ENCODE results near the gene PTPDC1.
"Not testable (repeated sequence)": the region's sequence is repeated elsewhere in the genome, so short reads cannot be mapped to it uniquely, and the experiment has no call there.

The PTPDC1 gene

DNA sequence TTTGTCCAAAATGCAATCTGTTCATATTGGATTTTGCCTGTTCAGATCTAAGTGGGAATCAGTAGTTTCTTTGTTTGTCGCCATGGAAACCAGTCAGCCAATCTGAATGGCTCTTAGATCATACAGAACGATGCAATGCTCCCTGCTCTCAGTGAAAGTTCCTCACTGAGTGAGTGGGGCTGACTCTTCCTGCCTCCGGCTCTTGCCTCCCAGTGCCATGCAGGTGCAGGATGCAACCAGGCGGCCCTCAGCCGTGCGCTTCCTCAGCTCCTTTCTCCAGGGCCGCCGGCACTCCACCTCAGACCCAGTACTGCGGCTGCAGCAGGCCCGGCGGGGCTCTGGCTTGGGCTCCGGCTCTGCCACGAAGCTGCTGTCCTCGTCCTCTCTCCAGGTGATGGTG is at the start of gene PTPDC1:
Gene PTPDC1 (plus strand): TSS at position 151 of the 400 bp plus-strand sequence. CDS start 67 bp downstream, at position 218.
- DNase-seq: no peak

DNA sequence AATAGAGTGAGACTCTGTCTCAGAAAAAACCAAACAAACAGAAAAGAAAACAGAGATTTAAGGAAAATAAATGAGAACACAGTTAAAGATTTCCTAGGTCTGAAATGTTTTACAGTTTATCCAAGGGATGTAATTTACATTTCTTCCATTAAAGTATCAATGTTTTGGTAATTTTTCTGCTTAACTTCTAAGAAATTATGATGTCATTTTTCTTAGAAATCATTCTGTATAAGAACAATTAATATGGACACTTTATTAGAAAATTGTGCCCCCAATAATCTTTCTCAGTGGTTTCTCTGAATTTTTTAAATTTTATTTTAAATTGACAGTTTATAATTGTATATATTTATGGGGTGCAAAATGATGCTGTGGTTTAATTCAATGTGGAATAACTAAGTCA is 49.8 kb upstream of the PTPDC1 start:
- DNase-seq: no peak

- no peak for DNase-seq
These were observed 44.5 kb upstream of the PTPDC1 start for GRCh38 chr9:94039786-94040185.

GRCh38 chr9:94042516-94043360 is 41.5 kb upstream of the PTPDC1 start:
- no peak for DNase-seq

DNA sequence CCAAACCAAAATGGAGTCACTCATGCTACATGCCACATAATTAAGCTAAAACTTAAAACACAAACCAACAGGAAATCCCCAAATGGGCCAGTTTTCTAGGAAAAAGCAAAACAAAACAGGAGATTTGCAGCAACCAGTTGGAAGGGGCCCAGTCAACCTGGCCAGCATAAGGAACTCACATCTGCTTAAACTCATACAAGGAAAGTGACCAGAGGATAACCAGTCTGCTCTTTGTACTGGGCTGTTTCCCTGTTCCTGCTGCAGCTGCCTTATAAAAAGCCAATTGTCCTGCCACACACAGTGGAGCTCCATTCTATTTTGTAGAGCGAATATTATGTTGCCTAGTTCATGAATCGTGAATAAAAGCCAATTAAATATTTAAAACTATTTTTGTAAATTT is 29.5 kb upstream of the PTPDC1 start:
- DNase-seq: no peak

DNA sequence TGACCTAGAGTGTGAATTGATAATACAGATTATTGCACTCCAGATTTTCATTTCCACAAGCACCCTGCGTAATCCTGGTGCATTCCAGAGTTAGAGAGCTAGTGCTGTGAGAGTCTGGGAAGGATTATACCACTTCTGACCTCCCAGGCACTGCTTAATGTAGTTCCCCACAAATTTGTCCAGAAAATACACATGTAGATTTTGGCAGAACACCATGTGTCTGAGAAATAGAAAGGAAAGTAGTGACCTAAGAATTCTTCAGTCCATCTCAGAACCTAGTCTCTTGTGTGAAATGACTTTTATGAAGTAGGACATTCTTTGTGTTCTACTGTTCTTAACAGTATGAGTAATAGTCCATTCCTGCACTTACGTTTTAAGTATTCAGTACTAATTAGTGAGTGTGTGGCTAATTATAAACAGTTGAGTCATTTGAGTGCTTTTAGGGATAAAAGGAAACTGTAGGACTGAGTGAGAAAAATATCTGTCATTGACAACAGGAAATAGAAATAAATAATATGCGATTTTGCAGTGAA is 27.8 kb upstream of the PTPDC1 start:
- no peak for DNase-seq

DNA sequence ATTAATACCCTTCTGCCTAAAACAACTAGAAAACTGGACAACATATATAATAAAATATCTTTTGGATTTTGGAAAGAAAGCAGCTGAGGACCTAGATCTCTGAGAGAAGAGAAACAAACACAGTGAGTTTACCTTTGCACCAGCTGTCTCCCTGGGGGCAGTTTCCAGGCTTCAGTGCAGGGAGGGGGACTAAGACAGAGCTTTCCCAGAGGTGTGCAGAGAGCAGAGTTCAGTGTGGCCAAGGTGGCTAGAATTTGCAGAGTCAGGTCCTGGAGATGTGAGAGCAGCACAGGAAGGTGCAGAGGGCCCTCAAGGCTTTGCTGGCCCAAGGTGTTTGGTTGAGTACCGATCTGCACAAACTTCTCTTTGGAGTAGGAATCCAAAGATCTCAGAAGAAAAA is 26.3 kb upstream of the PTPDC1 start:
- no peak for DNase-seq

DNA sequence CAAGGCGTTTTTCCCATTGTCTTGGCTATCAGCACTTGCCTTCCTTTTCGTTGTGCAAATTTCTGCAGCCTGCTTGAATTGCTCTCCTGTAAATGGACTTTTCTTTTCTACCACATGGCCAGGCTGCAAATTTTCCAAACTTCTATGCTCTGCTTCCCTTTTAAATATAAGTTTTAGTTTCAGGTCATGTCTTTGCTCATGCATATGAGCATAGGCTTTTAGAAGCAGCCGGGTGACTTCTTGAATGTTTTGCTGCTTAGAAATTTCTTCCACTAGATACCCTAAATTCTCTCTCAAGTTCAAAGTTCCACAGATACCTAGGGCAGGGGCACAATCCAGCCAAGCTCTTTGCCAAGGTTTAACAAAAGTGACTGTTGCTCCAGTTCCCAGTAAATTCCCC is 22.4 kb upstream of the PTPDC1 start:
- no peak for DNase-seq

DNA sequence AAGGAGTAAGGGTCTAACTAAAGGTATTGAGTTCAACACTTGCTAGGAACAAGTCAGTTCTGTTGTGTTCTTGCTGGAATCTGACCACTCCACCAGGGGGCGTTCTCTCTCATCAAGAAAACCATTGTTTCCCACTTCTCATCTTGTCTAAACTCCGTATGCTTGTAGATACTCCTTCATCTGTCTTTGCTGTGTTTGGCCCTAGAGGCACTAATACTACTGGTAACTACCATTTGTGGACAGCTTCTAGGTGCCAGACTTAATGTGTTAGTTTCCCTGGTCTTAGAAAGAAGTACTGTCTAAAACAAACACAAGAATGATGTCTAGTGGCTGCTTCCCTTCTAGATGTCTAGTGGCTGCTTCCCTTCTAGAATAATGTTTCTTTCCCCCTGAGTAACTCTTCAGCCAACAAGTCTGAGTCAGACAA is 18.7 kb upstream of the PTPDC1 start:
- peak; percentile 83 for DNase-seq

DNA sequence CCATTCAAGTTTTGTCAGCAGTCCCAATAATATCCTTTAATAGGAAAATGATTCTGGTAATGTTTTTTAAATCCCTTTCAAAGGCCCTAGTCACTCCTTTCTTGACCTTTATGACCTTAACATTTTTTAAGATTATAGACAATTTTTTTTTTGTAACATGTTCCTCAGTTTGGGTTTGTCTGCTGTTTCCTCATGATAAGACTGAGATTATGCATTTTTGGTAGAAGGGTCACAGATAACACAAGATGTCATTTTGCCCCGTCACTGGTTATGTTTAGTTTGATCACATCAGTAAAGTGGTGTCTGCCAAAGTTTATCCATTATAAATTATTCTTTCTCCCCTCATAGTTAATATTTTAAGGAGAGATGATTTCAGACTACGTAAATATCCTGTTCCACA is 16.0 kb upstream of the PTPDC1 start:
- no peak for DNase-seq

- no peak for DNase-seq
These were observed 7.7 kb upstream of the PTPDC1 start for GRCh38 chr9:94076557-94076956.

DNA sequence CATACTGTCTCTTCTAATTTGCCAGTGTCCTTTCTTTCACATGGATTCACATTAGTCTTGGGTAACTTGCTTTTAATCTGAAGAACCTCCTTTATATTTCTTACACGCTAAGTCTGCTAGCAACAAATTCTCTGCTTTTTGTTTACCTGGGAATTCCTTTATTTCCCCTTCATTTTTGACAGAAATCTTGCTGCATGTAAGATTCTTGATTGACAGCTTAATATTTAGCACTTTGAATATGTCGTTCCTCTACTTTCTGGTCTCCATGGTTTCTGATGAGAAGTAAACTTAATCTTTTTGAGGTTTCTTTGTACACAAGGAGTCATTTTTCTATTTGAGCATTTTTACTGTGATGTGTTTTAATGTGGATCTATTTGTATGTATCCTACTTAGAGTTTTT is 6.2 kb upstream of the PTPDC1 start:
- DNase-seq: no peak

GRCh38 chr9:94079236-94079635 is 5.0 kb upstream of the PTPDC1 start:
- DNase-seq: no peak

DNA sequence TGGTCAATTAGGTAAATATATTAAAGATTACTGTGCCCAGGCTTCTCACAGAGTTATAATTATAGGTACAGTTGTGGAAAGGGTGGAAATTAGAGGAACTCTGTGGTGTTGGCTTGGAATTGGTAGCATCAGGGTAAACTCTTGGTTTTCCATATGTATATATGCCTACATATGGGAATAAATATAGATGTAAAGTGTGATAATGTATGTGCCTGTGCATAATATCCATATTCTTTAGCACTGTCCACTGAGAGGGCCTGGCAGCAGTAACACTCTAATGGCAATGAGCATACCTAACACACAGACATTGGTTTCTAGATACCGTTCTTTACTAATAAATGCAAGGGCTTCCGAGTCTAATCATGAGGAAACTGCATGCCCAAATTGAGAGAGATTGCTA is 4.0 kb upstream of the PTPDC1 start:
- no peak for DNase-seq

- no peak for DNase-seq
These were observed 2.8 kb upstream of the PTPDC1 start for GRCh38 chr9:94081435-94081834.

- no peak for DNase-seq
These were observed 2.3 kb upstream of the PTPDC1 start for GRCh38 chr9:94081864-94082463.

DNA sequence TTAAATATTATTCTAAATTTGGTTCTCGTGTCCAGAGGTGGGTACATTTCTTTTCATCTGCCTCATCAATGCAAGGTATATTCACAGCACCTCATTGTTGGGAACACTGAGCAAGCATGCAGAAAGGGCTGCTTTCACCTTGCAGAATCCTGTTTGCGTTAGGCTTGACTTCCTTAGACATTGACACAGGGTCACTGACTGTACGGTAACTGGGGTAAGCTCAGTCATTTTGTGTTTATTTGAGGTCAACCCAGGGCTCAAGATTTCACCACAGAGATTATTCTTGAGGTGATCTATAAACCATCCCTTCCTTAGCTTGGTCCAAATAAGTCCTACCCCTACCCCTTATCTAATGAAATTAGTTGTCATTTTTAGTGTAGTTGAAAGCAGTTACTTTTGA is 1.7 kb upstream of the PTPDC1 start:
- DNase-seq: no peak

GRCh38 chr9:94082956-94083355 is 1.3 kb upstream of the PTPDC1 start:
- DNase-seq: no peak

- DNase-seq: no peak
These were observed 880 bp upstream of the PTPDC1 start for GRCh38 chr9:94083384-94083783.

DNA sequence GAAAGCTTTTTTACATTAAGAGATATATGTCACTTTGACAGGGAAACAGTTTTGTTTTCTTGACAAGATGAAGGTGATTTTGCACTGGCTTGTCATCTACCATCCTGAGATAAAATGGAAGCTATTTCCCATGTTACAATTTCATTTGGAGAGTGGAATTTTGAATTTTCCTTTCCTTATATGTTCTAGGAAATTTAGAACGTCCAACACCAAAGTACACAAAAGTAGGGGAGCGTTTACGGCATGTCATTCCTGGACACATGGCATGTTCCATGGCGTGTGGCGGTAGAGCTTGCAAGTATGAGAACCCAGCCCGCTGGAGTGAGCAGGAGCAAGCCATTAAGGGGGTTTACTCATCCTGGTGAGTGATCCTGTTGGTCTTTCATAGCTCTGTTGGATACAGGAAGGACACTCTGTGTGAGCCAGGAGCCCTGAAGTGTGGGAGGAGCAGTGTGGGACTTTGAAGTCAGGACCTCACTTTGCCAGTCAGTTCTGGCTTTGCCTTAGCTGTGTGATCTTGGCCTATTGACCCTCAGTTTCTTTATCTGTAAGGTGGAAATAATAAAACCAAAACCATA is 887 bp downstream of the PTPDC1 start:
- DNase-seq: no peak

DNA sequence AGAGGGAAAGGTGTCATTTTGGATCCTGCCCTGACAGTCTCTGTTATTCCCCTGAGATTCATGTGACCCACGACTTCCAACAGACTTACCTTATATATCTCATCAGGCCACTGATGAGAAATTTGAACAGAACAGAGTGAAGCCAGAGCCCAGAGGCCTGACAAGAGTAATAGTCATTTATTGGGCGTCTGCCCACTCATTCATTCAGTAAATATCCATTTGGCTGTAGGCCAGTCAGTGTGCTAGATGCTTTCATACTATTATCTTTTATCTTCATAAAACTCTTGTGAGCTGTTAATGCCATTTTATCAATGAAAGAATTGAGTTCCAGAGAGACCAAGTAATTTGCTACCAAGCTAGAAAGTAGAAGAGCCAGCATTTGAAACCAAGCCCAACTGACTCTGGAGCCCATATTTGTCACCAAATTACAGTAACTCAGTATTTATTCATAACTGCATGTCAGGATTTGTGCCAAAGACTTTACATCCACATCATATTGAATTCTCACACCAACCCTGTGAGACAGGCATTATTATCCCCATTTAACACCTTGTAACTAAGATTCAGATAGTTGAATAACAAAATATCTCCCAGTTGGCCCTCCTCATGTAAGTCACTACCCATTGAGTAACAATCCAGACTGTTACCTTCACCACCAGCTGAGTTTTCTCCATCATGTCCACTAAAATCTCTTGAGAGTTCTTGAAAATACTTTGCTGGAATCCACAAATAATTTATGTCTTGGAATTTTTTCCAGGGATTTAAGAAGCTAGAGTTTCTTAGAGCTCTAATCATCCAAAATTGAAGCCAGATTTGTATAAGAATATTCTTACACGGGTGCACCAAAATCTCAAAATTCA is 2.5 kb downstream of the PTPDC1 start:
- DNase-seq: no peak

- DNase-seq: not testable (repeated sequence)
These were observed 10.2 kb downstream of the PTPDC1 start for GRCh38 chr9:94094219-94095145.
